Measurements from ENCODE around the gene NUSAP1.

- TF ChIP-seq POLR2AphosphoS5 (IDR thresholded peaks at IDR 0.05; ENCODE audit: low read length) (no peak), STAT1 (conservative IDR thresholded peaks at IDR 0.05) (no peak), SMARCA5 (IDR thresholded peaks at IDR 0.05) (0 out of 2 replicates have a peak, but pooled peaks have one; percentile 5), EP300 (IDR thresholded peaks at IDR 0.05; ENCODE audit: borderline replicate concordance in 1 of 2, control insufficient read depth in 1 of 2, low read depth in 2 of 2, low read length in 2 of 2) (no peak), MYC (IDR thresholded peaks at IDR 0.05; ENCODE audit: insufficient read depth, insufficient read length, insufficient replicate concordance, low read length, severe bottlenecking) (no peak), POLR2A (IDR thresholded peaks at IDR 0.05; ENCODE audit: low read depth, low read length) (no peak)
- TF ChIP-seq, protein P1, sequence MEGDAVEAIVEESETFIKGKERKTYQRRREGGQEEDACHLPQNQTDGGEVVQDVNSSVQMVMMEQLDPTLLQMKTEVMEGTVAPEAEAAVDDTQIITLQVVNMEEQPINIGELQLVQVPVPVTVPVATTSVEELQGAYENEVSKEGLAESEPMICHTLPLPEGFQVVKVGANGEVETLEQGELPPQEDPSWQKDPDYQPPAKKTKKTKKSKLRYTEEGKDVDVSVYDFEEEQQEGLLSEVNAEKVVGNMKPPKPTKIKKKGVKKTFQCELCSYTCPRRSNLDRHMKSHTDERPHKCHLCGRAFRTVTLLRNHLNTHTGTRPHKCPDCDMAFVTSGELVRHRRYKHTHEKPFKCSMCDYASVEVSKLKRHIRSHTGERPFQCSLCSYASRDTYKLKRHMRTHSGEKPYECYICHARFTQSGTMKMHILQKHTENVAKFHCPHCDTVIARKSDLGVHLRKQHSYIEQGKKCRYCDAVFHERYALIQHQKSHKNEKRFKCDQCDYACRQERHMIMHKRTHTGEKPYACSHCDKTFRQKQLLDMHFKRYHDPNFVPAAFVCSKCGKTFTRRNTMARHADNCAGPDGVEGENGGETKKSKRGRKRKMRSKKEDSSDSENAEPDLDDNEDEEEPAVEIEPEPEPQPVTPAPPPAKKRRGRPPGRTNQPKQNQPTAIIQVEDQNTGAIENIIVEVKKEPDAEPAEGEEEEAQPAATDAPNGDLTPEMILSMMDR (IDR thresholded peaks at IDR 0.05 in 2 of 3, conservative IDR thresholded peaks at IDR 0.05 in 1 of 3; ENCODE audit: control insufficient read depth in 2 of 3, extremely low read depth in 1 of 3, insufficient read depth in 1 of 3, low read depth in 3 of 3, low read length in 3 of 3) = no peak
These were observed 1.8 kb downstream of the NUSAP1 start for GRCh38 chr15:41334293-41335120.

Data from GM12878 (cell line).